Endothelial cell of umbilical vein (primary cell): Measurements from ENCODE around the gene FLT4. TPM values are rescaled to one million over a fixed set of nuclear protein-coding genes. Genes with fewer than 3 reads are reported as not detected.

Experiments used
- BruUV-seq: library from RNA; stranded (reverse); fragments of 400-500 nt; replicated peaks from 2 replicates; lab custom pipeline; 2021; lab: Mats Ljungman, UMichigan
- CTCF ChIA-PET: fragments of 300-600, 350-600 bp; sonication (Branson Sonifier 250); formaldehyde crosslinking; loops from one replicate; lab custom pipeline; 2021; ENCODE audit warnings: antibody characterized with exemption, inconsistent platforms; lab: Charles Lee
- POLR2A ChIA-PET: fragments of 300-600, 350-600 bp; sonication (Branson Sonifier 250); formaldehyde crosslinking; loops from one replicate; lab custom pipeline; 2021; ENCODE audit warnings: antibody characterized with exemption, inconsistent platforms; lab: Charles Lee
- DNase-seq: peaks from one replicate; pipeline ENCODE4 v3.0.0-alpha.2; 2011; ENCODE audit warnings: low read depth, low spot score
- FAIRE-seq: peaks from 2 replicates; lab custom pipeline; 2011; peaks lifted over from hg19 to GRCh38; lab: Jason Lieb, UNC
- H2AFZ ChIP-seq: 2 replicates; pipeline ENCODE4 v1.6.0; 2012; ENCODE audit warnings: low read depth, low read length, control low read depth, inconsistent platforms
- H3K27ac ChIP-seq: 2 replicates; pipeline ENCODE4 v1.5.1; 2011; ENCODE audit warnings: low read depth, mild to moderate bottlenecking, control low read depth, low read length, moderate library complexity; ENCODE audit not compliant: insufficient read depth
- H3K27me3 ChIP-seq, 2 experiments: 2 replicates each; pipeline versions ENCODE4 v1.6.0 to v1.6.1; 2011; ENCODE audit warnings: low read length in 2 of 2, mixed read lengths in 1 of 2; ENCODE audit not compliant: control insufficient read depth in 2 of 2, insufficient read depth in 2 of 2
- H3K36me3 ChIP-seq, 2 experiments: 2 replicates in 1 of 2; 3 replicates in 1 of 2; pipeline ENCODE4 v1.5.1; 2011; ENCODE audit warnings: low read length in 2 of 2, mild to moderate bottlenecking in 1 of 2, moderate library complexity in 1 of 2; ENCODE audit not compliant: control insufficient read depth in 2 of 2, insufficient read depth in 2 of 2; ENCODE audit errors: extremely low read depth in 1 of 2
- H3K4me1 ChIP-seq: 3 replicates; pipeline ENCODE4 v1.5.1; 2011; ENCODE audit warnings: mild to moderate bottlenecking, low read length; ENCODE audit not compliant: control insufficient read depth, insufficient read depth; ENCODE audit errors: extremely low read depth
- H3K4me2 ChIP-seq: 2 replicates; pipeline ENCODE4 v1.6.1; 2011; ENCODE audit warnings: low read length, control low read depth, mixed read lengths; ENCODE audit not compliant: insufficient read depth
- H3K4me3 ChIP-seq, 3 experiments: fragments of 200-600 bp in 1 of 3; sonication (generic), shearing (Covaris generic) in 1 of 3; replicated peaks in 1 of 3; 2 replicates each; pipeline ENCODE4 v1.5.1; 2011 to 2016; ENCODE audit warnings: control low read depth in 3 of 3, low read length in 3 of 3, mild to moderate bottlenecking in 2 of 3, inconsistent platforms in 1 of 3, low read depth in 1 of 3, moderate library complexity in 1 of 3; ENCODE audit not compliant: insufficient read depth in 1 of 3
- H3K79me2 ChIP-seq: 2 replicates; pipeline ENCODE4 v1.6.0; 2012; ENCODE audit warnings: low read length, inconsistent platforms; ENCODE audit not compliant: control insufficient read depth, insufficient read depth
- H3K9ac ChIP-seq: replicated peaks from 2 replicates; pipeline ENCODE3; 2011; ENCODE audit warnings: low read length, control low read depth; ENCODE audit not compliant: insufficient read depth; ENCODE audit errors: extremely low read depth
- H3K9me1 ChIP-seq: replicated peaks from 3 replicates; pipeline ENCODE4 v1.6.0; 2011; ENCODE audit warnings: mild to moderate bottlenecking, low read length; ENCODE audit not compliant: control insufficient read depth, insufficient read depth; ENCODE audit errors: extremely low read depth
- H3K9me3 ChIP-seq: replicated peaks from 2 replicates; pipeline ENCODE4 v1.5.1; 2012; ENCODE audit warnings: low read length, inconsistent platforms; ENCODE audit not compliant: control insufficient read depth, insufficient read depth
- H4K20me1 ChIP-seq: replicated peaks from 2 replicates; pipeline ENCODE3; 2011; ENCODE audit warnings: mild to moderate bottlenecking, low read length; ENCODE audit not compliant: control insufficient read depth, insufficient read depth; ENCODE audit errors: extremely low read depth
- EZH2 ChIP-seq: IDR thresholded peaks from 2 replicates; pipeline ENCODE4 v1.6.1; 2012; ENCODE audit warnings: borderline replicate concordance, low read depth, mild to moderate bottlenecking, moderate library complexity, low read length, inconsistent platforms; ENCODE audit not compliant: severe bottlenecking
- FOS ChIP-seq: IDR thresholded peaks from 2 replicates; pipeline ENCODE4 v1.6.1; 2011; ENCODE audit warnings: mild to moderate bottlenecking, low read length, moderate library complexity, borderline replicate concordance; ENCODE audit not compliant: insufficient read depth
- GATA2 ChIP-seq: IDR thresholded peaks from 2 replicates; pipeline ENCODE4 v1.7.0; 2011; ENCODE audit warnings: low read depth, mild to moderate bottlenecking, moderate library complexity, mixed read lengths, low read length; ENCODE audit not compliant: insufficient read length, insufficient read depth
- JUN ChIP-seq: IDR thresholded peaks from 2 replicates; pipeline ENCODE4 v1.6.1; 2011; ENCODE audit warnings: borderline replicate concordance, low read depth; ENCODE audit not compliant: insufficient read length, insufficient read depth
- MYC ChIP-seq: IDR thresholded peaks from one replicate; pipeline ENCODE4 v1.6.1; 2011; ENCODE audit warnings: mild to moderate bottlenecking, low read depth, low read length
- POLR2A ChIP-seq: IDR thresholded peaks from 2 replicates; pipeline ENCODE4 v1.6.1; 2012; ENCODE audit warnings: low read depth, mild to moderate bottlenecking, control low read depth, low read length
- POLR2AphosphoS5 ChIP-seq: IDR thresholded peaks from 2 replicates; pipeline ENCODE4 v1.6.1; 2012; ENCODE audit warnings: low read depth, mild to moderate bottlenecking, control low read depth, low read length, moderate library complexity; ENCODE audit not compliant: insufficient read depth
- dilution Hi-C: fragments of 300-500 bp; cut with MboI; formaldehyde crosslinking; loops from one replicate; pipeline ENCODE4 v1.15.0; 2019; ENCODE audit warnings: low sequenced_read_pairs; ENCODE audit not compliant: extremely low pct_ligation_motif_present
- intact Hi-C: fragments of 100-400 bp; cut with micrococcal nuclease; formaldehyde crosslinking; loops from one replicate; pipeline ENCODE4 v1.10.0; 2022
- polyA plus RNA-seq, 4 experiments: library from polyadenylated mRNA; depleted of rRNA in 3 of 4; stranded (reverse) in 3 of 4; unstranded in 1 of 4; fragments of >200 nt; gene quantifications; 2 replicates each; pipeline versions ENCODE4 v1.2.1 to v1.2.3, GENCODE V29; 2011 to 2012; ENCODE audit warnings: missing spikeins in 1 of 4
- total RNA-seq: library from RNA; stranded (reverse); gene quantifications from 2 replicates; pipeline ENCODE4 v1.2.3, GENCODE V29; 2021
- TF ChIP-seq, protein P1 (sequence below), 2 donors: IDR thresholded peaks; 1 replicate in 1 of 2; 2 replicates in 1 of 2; pipeline ENCODE4 v1.5.1; 2011; ENCODE audit warnings: low read length in 2 of 2, mild to moderate bottlenecking in 2 of 2, moderate library complexity in 2 of 2, control low read depth in 1 of 2, inconsistent platforms in 1 of 2, low read depth in 1 of 2; ENCODE audit not compliant: insufficient read depth in 1 of 2; ENCODE audit errors: extremely low read depth in 1 of 2
- TF ChIP-seq, protein P2 (sequence below): IDR thresholded peaks from 2 replicates; pipeline ENCODE4 v1.6.1; 2011; ENCODE audit not compliant: insufficient read depth, insufficient read length

FLT4 gene
- total and polyA plus RNA-seq, 2 donors (not counting 3 experiments of a cell fraction or from before 2014, with no cell fraction given): 44.4 to 71.5 TPM

DNA sequence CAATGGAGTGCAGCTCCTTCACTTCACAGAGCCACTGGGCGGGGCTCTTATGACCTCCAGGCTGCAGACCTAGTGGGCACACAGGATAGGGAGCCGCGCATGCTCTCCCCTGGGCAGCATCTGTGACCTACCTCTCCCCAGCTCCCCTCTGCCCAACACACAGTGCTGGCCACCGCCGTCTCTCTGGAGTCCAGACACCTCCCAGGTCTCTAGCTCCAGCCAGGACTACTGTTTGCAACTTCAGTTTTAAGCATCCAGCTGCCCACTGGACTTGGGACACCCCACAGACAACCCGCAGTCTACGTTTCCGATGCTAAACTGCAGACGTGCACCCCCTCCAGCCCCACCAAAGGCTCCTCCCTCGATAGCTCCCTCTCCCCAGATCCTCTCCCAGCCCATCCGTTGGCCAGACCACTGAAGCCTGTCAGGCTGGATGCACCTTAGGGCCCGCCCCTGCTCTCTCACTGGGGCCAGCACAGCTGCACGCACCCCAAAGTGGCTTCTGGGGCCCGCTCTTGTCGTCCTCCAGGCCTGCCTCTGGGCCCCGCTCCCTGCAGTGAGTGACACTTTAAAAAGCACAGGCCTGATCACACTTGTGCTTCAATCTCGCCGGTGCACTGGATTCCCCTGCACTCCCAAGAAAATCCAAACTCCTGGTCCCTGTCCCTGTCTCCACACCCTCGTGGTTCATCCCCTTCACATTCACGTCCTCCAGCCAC is 11.3 kb downstream of the FLT4 start:
- H3K4me2 ChIP-seq: no peak overlapping the region
- no peaks in the 10 kb centered on the region for H4K20me1 ChIP-seq
- H3K4me3 ChIP-seq: no peak overlapping the region
- FAIRE-seq (no peak), DNase-seq (no peak)
- no peaks in the 10 kb centered on the region for H3K79me2 ChIP-seq
- CTCF ChIA-PET: no interaction called here
- no peaks in the 10 kb centered on the region for H3K27me3 ChIP-seq
- intact Hi-C loops (no loop called here), dilution Hi-C loops (no loop called here)
- H3K4me1 ChIP-seq: no peaks in the 10 kb centered on the region
- POLR2A ChIA-PET: no interaction called here
- H3K9me1 ChIP-seq: no peaks in the 10 kb centered on the region
- no peak for TF ChIP-seq GATA2
- no peak for TF ChIP-seq JUN
- TF ChIP-seq, protein P1, sequence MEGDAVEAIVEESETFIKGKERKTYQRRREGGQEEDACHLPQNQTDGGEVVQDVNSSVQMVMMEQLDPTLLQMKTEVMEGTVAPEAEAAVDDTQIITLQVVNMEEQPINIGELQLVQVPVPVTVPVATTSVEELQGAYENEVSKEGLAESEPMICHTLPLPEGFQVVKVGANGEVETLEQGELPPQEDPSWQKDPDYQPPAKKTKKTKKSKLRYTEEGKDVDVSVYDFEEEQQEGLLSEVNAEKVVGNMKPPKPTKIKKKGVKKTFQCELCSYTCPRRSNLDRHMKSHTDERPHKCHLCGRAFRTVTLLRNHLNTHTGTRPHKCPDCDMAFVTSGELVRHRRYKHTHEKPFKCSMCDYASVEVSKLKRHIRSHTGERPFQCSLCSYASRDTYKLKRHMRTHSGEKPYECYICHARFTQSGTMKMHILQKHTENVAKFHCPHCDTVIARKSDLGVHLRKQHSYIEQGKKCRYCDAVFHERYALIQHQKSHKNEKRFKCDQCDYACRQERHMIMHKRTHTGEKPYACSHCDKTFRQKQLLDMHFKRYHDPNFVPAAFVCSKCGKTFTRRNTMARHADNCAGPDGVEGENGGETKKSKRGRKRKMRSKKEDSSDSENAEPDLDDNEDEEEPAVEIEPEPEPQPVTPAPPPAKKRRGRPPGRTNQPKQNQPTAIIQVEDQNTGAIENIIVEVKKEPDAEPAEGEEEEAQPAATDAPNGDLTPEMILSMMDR (IDR thresholded peaks at IDR 0.05; ENCODE audit: extremely low read depth in 1 of 2, insufficient read depth in 1 of 2, low read depth in 1 of 2, low read length in 2 of 2): no peak
- TF ChIP-seq POLR2AphosphoS5: no peak
- TF ChIP-seq, protein P2, sequence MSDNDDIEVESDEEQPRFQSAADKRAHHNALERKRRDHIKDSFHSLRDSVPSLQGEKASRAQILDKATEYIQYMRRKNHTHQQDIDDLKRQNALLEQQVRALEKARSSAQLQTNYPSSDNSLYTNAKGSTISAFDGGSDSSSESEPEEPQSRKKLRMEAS: no peak
- TF ChIP-seq FOS: no peak
- TF ChIP-seq EZH2: no peak
- TF ChIP-seq POLR2A: no peak
- TF ChIP-seq MYC: no peak
- H3K36me3 ChIP-seq: no peaks in the 10 kb centered on the region
- no TSS peak for BruUV-seq
- no peaks in the 10 kb centered on the region for H3K9me3 ChIP-seq
- no peak overlapping the region for H2AFZ ChIP-seq
- no peak overlapping the region for H3K27ac ChIP-seq
- H3K9ac ChIP-seq: no peak overlapping the region
